Stomach (tissue), 4 donors: ENCODE data around the gene NBPF19.
"Not testable (repeated sequence)": the region's sequence is repeated elsewhere in the genome, so short reads cannot be mapped to it uniquely, and the experiment has no call there.

Source experiments
- CTCF ChIP-seq, 7 experiments: fragments of 450-650 bp in 4 of 7; fragments of 200-600 bp in 3 of 7; sonication (generic) in 3 of 7; IDR thresholded peaks; one replicate each; pipeline ENCODE4 v1.5.1; 2016 to 2019; ENCODE audit warnings: antibody characterized with exemption in 7 of 7, control low read depth in 2 of 7, mild to moderate bottlenecking in 1 of 7
- EP300 ChIP-seq: sonication (generic); formaldehyde crosslinking; IDR thresholded peaks from one replicate; pipeline ENCODE4 v1.6.1; 2017; ENCODE audit warnings: antibody characterized with exemption
- POLR2A ChIP-seq, 4 donors: fragments of 450-650 bp; IDR thresholded peaks; one replicate each; pipeline ENCODE4 v1.6.1; 2016; ENCODE audit warnings: antibody characterized with exemption in 4 of 4, control low read depth in 2 of 4, mild to moderate bottlenecking in 1 of 4, moderate library complexity in 1 of 4

DNA sequence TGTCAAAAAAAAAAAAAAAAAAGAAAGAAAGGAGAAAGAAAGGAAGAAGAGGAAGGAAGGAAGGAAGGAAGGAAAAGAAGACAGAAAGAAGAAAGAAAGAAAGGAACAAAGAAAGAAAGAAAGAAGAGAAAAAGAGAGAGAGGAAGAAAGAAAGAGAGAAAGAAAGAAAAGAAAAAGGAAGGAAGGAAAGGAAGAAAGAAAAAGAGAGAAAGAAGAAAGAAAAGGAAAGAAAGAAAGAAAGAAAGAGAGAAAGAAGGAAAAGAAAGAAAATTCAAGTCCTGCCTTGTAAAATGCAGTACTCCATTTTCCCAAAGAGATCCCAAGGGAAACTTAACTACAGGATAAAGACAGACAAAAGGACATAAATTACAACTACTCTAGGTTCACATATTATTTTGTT, 97.9 kb downstream of the NBPF19 start:
- not testable (repeated sequence) for TF ChIP-seq POLR2A (IDR thresholded peaks at IDR 0.05); CTCF (IDR thresholded peaks at IDR 0.05); EP300
